Adrenal gland (tissue), 5 donors: ENCODE data around the gene IDH3B.

Source experiments
- POLR2A ChIP-seq, 2 donors: fragments of 450-650 bp; IDR thresholded peaks; one replicate each; pipeline ENCODE4 v1.6.1; 2017; ENCODE audit warnings: antibody characterized with exemption in 2 of 2, mild to moderate bottlenecking in 2 of 2, moderate library complexity in 1 of 2
- TF ChIP-seq, protein P1 (sequence below), 6 experiments: fragments of 450-650 bp in 4 of 6; fragments of 200-600 bp in 2 of 6; sonication (generic) in 1 of 6; IDR thresholded peaks; 1 replicate in 5 of 6; 2 replicates in 1 of 6; pipeline versions ENCODE4 v1.5.1 to v1.8.0; 2016 to 2021; ENCODE audit warnings: antibody characterized with exemption in 6 of 6, mild to moderate bottlenecking in 2 of 6, moderate library complexity in 1 of 6
- donor health status: DM: no; HTN: no; CAD: no.

DNA sequence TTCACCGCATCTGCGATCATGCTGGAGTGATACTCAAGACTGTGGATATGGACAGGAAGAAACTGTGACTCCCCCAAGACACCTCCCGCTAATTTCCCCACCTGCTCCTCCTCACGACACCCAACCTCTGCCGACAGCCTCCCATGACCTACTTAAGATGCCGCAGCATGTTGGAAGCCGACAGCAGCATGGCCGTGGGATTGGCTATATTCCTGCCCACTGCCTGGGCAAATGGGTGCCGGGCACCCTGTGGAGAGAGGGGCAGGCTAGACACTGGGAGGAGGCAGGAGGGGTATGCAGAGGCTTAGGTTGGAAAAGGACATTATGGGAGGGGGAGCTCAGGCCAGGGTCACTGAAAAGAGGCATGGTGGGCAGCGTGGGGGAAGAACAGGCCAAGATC lies 4.5 kb downstream of the IDH3B start:
- TF ChIP-seq, protein P1, sequence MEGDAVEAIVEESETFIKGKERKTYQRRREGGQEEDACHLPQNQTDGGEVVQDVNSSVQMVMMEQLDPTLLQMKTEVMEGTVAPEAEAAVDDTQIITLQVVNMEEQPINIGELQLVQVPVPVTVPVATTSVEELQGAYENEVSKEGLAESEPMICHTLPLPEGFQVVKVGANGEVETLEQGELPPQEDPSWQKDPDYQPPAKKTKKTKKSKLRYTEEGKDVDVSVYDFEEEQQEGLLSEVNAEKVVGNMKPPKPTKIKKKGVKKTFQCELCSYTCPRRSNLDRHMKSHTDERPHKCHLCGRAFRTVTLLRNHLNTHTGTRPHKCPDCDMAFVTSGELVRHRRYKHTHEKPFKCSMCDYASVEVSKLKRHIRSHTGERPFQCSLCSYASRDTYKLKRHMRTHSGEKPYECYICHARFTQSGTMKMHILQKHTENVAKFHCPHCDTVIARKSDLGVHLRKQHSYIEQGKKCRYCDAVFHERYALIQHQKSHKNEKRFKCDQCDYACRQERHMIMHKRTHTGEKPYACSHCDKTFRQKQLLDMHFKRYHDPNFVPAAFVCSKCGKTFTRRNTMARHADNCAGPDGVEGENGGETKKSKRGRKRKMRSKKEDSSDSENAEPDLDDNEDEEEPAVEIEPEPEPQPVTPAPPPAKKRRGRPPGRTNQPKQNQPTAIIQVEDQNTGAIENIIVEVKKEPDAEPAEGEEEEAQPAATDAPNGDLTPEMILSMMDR (IDR thresholded peaks at IDR 0.05): no peak
- no peak for TF ChIP-seq POLR2A (IDR thresholded peaks at IDR 0.05)
